Glomerular visceral epithelial cell (primary cell): ENCODE data around the gene ZRANB1.

Experiments used
- DNase-seq: peaks from one replicate; pipeline ENCODE4 v3.0.0-alpha.2; 2016; ENCODE audit errors: extremely low spot score

ZRANB1 gene

GRCh38 chr10:124921261-124921660, 20.7 kb upstream of the ZRANB1 start:
- DNase-seq = no peak

- DNase-seq = no peak
Measured at GRCh38 chr10:124923684-124924083, 18.2 kb upstream of the ZRANB1 start.

- no peak for DNase-seq
Measured at GRCh38 chr10:124926548-124926947, 15.4 kb upstream of the ZRANB1 start.

GRCh38 chr10:124928087-124928486, 13.8 kb upstream of the ZRANB1 start:
- no peak for DNase-seq

- DNase-seq = no peak
Measured at GRCh38 chr10:124928545-124928944, 13.4 kb upstream of the ZRANB1 start.

GRCh38 chr10:124935946-124936345, 6.0 kb upstream of the ZRANB1 start:
- DNase-seq = no peak

GRCh38 chr10:124936813-124937212, 5.1 kb upstream of the ZRANB1 start:
- no peak for DNase-seq

GRCh38 chr10:124939290-124939689, 2.6 kb upstream of the ZRANB1 start:
- no peak for DNase-seq

GRCh38 chr10:124942317-124943169, 620 bp downstream of the ZRANB1 start:
- DNase-seq = no peak

GRCh38 chr10:124943301-124944092, 1.6 kb downstream of the ZRANB1 start:
- no peak for DNase-seq

GRCh38 chr10:124944982-124945381, 3.1 kb downstream of the ZRANB1 start:
- DNase-seq = no peak

- no peak for DNase-seq
Measured at GRCh38 chr10:124946945-124947344, 5.0 kb downstream of the ZRANB1 start.

GRCh38 chr10:124949543-124949942, 7.6 kb downstream of the ZRANB1 start:
- no peak for DNase-seq

- DNase-seq = no peak
Measured at GRCh38 chr10:124952123-124952522, 10.2 kb downstream of the ZRANB1 start.

- DNase-seq = no peak
Measured at GRCh38 chr10:124953421-124953820, 11.5 kb downstream of the ZRANB1 start.

GRCh38 chr10:124955243-124955642, 13.3 kb downstream of the ZRANB1 start:
- DNase-seq = no peak

- no peak for DNase-seq
Measured at GRCh38 chr10:124955868-124956267, 13.9 kb downstream of the ZRANB1 start.

- DNase-seq = no peak
Measured at GRCh38 chr10:124956764-124957163, 14.8 kb downstream of the ZRANB1 start.

- no peak for DNase-seq
Measured at GRCh38 chr10:124957404-124957947, 15.6 kb downstream of the ZRANB1 start.

- DNase-seq = no peak
Measured at GRCh38 chr10:124959564-124959963, 17.6 kb downstream of the ZRANB1 start.

- no peak for DNase-seq
Measured at GRCh38 chr10:124961248-124961570, 19.3 kb downstream of the ZRANB1 start.

- DNase-seq = no peak
Measured at GRCh38 chr10:124962421-124962820, 20.5 kb downstream of the ZRANB1 start.
